Fibroblast of lung (primary cell): ENCODE data around the gene GCSAM.

ENCODE experiments used
- EZH2 ChIP-seq: IDR thresholded peaks from 2 replicates; pipeline ENCODE4 v1.5.1; 2012; ENCODE audit warnings: low read length, control low read depth, mild to moderate bottlenecking; ENCODE audit errors: missing control alignments
- TF ChIP-seq, protein P1 (sequence below), 2 donors: IDR thresholded peaks in 1 of 2; conservative IDR thresholded peaks in 1 of 2; 1 replicate in 1 of 2; 2 replicates in 1 of 2; pipeline ENCODE4 v1.5.1; 2011 to 2012; ENCODE audit warnings: low read length in 2 of 2, control low read depth in 1 of 2, inconsistent platforms in 1 of 2, low read depth in 1 of 2, mild to moderate bottlenecking in 1 of 2

DNA sequence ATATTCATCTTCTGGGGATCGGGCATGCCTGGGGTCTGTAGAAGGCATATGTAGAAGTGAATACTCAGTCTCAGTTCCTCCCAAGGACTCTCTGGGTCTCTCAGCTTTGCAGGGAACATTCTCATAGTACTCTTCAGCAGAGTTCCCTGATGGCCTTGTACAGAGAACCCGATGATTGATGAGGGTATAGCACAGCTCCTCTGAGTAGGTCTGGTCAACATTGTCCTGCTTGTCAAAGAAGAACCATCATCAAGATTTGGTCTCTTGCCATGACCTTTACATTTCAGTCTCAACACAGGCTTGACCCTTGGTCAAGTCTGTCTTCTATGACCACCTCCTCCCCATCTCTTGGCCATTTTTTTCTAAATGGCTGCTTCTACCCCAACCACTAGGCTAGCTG lies 9.5 kb downstream of the GCSAM start:
- TF ChIP-seq, protein P1, sequence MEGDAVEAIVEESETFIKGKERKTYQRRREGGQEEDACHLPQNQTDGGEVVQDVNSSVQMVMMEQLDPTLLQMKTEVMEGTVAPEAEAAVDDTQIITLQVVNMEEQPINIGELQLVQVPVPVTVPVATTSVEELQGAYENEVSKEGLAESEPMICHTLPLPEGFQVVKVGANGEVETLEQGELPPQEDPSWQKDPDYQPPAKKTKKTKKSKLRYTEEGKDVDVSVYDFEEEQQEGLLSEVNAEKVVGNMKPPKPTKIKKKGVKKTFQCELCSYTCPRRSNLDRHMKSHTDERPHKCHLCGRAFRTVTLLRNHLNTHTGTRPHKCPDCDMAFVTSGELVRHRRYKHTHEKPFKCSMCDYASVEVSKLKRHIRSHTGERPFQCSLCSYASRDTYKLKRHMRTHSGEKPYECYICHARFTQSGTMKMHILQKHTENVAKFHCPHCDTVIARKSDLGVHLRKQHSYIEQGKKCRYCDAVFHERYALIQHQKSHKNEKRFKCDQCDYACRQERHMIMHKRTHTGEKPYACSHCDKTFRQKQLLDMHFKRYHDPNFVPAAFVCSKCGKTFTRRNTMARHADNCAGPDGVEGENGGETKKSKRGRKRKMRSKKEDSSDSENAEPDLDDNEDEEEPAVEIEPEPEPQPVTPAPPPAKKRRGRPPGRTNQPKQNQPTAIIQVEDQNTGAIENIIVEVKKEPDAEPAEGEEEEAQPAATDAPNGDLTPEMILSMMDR (conservative IDR thresholded peaks at IDR 0.05 in 1 of 2, IDR thresholded peaks at IDR 0.05 in 1 of 2; ENCODE audit: low read depth in 1 of 2, low read length in 2 of 2): no peak
- no peak for TF ChIP-seq EZH2
